Globus pallidus (tissue), 1 donor: ENCODE results near the gene PFKFB3.

Experiments used
- DNase-seq: peaks from one replicate; pipeline ENCODE4 v3.0.0-alpha.2; 2015; ENCODE audit warnings: low spot score

The PFKFB3 gene

DNA sequence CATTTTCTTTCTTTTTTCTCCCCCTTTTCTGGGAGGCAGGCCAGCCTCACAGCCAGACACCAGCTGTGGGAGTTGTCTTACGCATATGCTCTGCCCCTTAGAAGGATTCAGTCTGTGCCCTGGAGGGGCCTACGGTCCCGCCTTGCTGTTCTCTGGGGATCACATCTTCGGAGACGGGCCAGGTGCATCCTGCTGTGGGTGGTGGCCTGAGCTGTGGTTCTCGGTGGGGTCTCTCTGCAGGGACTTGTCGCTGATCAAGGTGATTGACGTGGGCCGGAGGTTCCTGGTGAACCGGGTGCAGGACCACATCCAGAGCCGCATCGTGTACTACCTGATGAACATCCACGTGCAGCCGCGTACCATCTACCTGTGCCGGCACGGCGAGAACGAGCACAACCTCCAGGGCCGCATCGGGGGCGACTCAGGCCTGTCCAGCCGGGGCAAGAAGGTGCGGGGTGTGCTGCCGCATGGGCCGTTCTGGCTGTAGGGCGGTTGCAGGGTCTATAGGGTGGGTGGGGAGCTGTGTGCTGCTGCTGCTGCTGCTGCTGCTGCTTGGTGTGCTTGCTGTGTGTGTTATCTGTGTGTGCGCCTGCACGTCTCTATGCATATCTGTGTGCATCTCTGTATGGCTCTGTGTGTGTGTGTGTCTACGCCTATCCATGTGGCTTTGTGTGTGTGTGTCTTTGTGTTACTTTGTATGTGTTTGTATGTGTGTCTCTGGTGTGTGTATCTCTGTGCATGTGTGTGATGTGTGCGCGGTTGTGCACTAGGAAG lies 17.9 kb downstream of the PFKFB3 start:
- DNase-seq = peak; percentile 34

DNA sequence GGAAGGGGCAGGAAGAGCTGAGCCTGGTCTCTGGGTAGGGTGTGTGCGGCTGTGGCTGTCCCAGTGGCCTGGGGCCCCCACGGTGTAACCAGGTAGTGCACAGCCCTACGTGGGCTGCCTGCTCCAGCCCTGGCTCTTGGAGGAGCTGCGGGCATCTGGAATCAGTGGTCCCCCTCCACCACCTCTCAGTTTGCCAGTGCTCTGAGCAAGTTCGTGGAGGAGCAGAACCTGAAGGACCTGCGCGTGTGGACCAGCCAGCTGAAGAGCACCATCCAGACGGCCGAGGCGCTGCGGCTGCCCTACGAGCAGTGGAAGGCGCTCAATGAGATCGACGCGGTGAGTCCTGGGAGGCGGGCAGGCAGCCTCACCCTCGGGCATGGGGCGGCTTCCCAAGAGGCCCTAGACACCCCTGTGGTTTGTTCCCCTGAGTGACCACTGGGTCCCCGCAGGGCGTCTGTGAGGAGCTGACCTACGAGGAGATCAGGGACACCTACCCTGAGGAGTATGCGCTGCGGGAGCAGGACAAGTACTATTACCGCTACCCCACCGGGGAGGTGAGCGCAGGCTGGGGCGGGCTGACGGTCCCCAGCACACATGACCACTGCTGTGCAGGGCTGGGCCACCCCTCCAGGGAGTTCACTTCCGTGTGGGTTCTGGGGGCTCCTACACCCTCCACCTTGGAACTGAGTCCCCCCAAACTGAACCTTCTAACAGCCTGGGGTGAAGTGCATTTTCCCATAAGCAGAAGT lies 18.6 kb downstream of the PFKFB3 start:
- no peak for DNase-seq

DNA sequence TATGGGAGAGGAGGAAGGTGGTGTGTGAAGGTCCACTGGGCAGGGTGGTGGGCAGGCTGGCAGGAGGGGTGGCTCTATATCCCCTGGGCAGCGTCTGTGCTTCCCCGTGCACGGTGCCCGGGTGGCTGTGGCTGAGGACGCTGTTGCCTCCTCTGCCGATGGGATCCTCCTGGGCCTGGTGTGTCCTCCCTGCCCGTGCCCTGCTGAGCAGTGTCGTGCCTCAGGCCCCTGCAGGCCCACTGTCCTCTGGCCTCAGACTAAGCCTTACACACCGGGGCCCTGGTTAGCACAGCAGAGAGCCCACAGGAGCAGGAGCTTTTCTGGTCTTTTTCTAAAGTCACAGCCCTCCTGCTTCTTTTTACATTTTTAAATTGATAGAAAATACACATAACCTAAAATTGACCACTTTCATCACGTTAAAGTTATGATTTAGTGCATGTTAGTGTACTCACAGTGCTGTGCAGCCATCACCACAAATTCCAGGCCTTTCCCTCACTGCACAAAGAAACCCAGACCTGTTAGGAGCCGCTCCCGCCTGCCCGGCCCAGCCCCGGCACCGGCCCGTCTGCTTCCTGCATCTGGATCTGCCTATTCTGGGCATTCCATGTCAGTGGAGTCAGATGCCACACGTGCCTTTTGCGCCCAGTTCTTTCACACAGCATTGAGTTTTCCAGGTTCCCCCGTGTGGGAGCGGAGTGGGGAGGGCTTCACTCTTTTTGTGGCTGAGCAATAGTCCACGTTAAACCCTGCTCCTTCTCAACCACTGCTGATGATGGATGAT lies 19.4 kb downstream of the PFKFB3 start:
- peak; percentile 40 for DNase-seq

DNA sequence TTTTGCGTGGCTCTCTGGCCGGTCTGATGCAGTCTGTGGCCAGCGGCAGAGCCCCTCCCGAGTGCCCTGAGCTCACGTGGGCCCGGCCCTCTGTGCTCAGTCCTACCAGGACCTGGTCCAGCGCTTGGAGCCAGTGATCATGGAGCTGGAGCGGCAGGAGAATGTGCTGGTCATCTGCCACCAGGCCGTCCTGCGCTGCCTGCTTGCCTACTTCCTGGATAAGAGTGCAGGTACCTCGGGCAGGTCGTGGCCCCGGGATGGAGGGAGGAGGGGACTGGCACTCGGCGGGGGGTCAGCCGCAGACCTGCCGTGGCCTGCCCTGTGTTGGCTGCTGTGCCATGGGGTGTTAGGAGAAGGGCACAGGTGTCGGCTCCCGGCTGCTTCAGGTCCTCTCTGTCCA lies 20.0 kb downstream of the PFKFB3 start:
- DNase-seq = no peak

DNA sequence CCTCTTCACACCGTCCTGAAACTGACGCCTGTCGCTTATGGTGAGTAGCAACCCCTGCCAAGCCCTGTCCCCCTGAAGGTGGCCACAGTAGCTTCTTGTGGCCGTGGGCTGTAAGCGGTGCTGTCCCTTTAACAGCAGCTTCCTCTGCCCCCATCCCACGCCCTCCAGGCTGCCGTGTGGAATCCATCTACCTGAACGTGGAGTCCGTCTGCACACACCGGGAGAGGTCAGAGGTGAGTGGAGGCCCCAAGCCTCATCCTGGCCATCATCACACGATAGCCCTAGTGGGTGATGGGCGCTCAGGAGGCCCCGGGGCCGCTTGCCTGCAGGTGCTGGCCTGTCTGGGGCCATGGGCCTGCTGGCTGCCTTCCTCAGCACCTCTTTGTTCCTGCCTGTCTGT lies 21.2 kb downstream of the PFKFB3 start:
- DNase-seq = peak; percentile 11

DNA sequence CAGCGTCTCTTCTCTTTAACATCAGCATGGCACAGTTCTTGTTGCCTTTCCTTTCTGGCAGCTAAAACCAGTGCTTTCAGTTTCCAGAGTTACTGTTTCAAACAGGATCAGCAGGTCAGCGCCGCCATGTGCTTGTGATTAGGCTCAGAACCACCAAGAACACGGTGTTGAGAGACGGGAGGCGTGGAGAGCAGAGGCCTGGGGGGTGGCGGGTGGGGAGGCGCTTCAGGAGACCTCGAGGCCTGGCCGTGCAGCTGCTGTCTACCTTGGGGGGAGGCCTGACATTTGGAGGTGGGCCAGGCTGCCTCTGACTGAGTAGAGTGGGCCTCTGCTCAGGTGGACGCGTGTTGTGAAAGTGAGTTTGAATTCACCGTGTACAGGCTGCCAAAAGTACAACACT lies 22.0 kb downstream of the PFKFB3 start:
- peak; percentile 25 for DNase-seq

DNA sequence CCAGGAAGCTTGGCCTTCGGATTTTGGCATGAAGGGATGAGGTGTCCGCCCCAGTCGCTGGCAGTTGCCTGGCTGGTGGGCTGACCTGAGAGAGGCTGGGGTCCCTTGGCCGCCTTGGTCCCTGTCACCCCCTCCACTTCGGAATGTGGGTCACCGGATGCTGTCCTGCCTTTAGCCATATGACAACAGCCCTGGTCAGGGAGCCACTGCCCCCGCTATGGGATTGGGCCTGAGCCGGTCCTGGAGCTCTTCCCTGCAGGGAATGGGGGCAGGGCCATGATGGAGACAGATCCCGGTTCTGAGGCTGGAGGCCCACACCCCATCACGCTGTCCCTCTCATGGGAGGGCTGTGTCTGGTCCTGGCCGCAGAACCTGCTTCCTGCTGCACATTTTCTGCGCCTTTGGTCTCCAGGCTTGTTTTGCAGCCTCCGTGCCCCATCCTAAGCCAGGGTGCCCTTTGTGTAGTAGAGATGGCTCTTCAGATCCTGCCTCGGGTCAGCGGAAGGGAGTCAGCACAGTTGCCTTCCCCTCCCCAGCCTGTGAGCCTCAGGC lies 22.6 kb downstream of the PFKFB3 start:
- peak; percentile 17 for DNase-seq

DNA sequence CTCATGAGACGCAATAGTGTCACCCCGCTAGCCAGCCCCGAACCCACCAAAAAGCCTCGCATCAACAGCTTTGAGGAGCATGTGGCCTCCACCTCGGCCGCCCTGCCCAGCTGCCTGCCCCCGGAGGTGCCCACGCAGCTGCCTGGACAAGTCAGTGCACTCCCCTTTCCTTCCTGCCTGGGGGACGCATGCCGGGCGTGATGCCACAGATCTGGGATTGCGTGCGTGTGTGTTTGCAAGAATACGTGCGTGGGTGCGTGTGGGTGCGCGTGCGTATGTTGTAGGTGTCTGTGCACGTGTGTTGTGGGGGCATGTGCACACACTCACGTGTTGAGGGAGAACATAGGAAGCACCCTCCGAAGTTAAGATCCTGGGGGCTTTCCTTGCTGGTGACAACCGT lies 23.5 kb downstream of the PFKFB3 start:
- no peak for DNase-seq

DNA sequence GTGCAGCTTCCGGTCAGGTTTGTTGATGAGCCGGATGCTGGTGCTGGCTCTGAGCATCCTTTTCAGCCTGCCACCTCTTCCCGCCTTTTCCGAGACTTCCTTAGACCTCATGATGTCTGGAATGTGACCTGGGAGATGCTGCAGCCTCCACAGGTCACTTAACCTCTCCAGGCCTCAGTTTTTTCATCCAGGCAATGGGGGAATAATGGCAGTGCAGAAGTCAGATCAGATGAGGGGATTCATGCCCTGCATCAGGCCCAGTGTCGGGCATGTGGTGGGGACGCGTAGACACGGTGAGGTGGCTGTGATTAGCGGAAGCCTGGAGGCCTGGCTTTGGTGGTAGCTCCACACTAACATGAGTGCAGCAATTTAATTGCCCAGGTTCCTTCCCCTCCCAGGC lies 24.6 kb downstream of the PFKFB3 start:
- peak; percentile 8 for DNase-seq

DNA sequence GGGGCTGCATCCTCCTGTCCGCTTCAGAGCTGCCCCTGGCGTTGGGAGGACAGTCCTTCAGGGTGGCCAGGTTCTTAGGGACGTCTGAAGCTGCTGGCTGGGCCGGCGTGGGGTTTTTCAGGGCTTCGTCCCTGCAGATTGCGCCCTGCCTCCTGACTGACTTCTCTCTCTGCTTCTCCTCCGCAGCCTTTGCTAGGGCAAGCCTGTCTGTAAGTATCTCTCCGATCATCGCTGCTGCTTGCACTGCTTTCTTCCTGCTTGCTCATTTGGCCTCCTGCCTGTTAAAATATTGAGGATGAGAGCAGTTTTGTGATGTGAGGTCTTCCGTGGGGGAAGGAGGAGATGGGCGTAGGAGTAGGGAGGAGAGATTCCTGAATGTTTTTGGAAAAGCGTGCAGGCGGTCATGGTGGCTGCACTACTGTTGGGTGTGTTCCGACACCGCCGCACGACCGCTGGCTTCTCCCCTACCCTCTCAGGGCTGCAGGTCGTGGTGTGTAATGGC lies 25.3 kb downstream of the PFKFB3 start:
- DNase-seq = no peak

DNA sequence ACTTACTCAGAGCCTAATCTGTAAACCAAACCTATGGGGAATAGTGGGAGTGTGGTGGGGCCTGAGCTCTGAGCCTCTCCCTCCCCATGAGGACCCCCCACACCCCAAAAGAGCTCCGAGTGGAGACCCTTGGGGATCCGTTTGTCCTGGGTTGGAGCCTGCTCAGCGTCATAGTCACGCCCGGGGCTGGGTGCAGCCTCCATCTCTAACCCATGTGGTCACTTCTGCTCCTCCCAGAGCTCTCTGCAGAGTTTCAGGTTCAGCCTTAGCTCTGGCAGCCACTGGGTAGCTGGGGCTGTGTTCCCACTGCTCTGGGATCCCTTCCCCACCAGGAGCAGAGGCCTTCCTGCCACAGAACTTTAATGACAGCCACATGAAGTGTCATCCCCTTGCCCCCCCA lies 25.9 kb downstream of the PFKFB3 start:
- peak; percentile 13 for DNase-seq

DNA sequence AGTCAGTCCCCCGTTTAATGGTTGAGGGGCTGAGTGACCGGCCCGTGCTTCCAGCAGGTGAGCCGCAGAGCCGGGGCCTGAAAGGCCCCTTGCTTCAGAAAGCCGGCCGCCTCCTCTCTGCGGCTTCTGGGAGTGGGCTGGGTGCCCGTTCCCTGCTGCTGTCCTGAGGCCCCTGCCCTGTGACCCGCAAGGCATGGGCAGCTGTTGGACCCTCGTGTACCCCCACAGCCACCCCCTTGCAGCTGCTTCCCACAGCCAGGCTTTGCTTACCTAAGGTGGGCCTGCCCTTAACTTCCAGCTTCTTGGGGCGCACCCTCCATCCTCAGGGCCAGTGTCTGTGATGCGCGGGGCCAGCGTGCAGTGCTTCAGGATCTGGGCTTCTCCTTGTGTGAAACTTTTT lies 26.6 kb downstream of the PFKFB3 start:
- DNase-seq = no peak

DNA sequence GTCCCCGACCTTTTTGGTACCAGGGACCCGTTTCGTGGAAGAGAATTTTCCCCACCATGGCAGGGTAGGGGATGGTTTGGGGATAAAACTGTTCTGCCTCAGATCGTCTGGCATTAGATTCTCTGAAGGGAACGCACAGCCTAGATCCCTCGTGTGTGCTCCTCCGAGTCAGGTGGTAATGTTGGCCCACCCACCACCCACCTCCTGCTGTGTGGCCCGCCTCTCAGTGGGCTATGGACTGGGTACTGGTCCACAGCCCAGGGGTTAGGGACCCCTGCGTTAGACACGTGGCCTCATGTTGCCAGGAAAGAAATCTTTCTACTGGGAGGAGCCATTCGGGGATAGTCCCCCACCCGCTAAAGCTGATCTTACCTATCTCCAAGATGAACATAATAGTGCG lies 27.0 kb downstream of the PFKFB3 start:
- DNase-seq = no peak

DNA sequence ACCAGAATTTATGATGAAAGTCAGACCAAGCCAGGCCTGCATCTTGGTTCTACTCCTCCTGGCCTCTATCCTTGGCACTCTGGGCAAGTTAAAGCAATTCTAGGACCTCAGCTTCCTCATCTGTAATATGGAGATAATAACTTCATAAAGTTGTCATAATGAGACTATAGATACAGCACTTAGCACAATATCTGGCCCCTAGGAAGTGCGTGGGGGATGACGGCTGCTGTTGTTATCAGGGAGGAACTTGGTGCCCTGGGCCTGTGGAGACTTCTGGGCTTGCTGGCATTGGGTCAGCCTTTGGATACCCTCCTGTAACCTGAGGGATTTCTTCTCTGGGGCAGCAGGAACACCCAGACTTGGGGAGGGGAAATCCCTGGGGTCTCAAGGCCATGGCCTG lies 27.6 kb downstream of the PFKFB3 start:
- no peak for DNase-seq

DNA sequence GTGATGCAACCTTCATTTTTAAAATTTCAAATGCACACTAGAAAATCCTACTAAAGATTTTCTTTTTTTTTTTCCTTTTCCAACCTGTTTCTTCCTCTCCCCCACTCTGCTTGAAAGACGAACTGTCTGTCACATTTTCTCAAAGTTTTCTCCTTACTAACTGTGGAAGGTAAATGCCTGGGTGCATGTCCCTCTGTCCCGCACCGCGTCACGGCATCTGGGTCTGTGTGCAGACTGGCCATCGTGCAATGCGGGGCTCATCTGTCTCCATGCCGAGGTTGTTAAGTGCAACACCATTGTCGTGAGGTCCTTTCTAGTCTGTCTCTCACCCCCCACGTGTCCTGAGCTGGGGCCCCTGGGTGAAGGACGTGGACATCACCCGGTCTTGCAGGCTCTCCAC lies 28.4 kb downstream of the PFKFB3 start:
- peak; percentile 9 for DNase-seq

DNA sequence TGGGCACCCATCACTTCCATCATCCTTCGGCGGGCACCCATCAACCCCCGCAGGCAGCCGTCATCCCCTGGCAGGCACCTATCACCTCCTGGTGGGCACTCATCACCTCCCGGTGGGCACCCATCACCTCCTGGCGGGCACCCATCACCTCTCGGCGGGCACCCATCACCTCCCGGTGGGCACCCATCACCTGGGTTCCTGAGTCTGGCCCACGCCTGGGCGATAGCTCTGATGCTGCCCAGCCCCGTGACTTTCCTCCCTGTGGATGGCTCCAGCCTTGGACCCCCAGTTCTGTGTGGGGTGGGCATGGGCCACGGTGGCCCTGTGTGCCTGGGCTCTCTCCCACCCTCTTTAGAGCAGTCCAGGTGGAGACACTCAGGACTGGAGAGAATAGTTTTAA lies 29.0 kb downstream of the PFKFB3 start:
- no peak for DNase-seq

DNA sequence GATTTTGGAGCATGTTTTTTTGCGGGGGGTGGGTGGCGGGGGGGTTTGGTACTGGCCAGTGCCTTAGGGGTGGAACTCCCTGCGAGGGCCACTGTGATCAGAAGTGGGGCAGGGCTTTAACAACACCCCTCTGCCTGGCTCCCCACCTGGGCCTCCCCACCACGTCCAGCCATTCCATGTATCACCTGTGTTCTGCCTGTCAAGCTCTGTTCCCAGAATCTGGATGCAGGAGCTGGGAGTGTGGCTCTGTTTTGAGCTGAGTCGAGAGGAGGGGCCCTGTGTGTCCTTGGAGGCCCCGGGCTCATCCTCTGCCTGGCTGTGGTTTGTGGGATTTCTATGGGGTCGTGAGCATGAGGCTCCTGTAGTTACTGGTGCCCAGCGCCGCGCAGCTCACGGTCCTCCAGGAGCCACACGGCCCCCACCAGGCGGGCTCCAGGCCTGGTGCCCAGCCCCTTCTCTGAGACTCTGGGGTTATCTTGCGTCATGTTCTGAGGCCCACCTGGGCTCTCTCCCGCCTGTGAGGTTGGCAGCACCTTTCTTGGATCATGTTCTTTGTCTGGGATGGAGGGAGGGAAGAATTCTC lies 29.6 kb downstream of the PFKFB3 start:
- DNase-seq = peak; percentile 14

DNA sequence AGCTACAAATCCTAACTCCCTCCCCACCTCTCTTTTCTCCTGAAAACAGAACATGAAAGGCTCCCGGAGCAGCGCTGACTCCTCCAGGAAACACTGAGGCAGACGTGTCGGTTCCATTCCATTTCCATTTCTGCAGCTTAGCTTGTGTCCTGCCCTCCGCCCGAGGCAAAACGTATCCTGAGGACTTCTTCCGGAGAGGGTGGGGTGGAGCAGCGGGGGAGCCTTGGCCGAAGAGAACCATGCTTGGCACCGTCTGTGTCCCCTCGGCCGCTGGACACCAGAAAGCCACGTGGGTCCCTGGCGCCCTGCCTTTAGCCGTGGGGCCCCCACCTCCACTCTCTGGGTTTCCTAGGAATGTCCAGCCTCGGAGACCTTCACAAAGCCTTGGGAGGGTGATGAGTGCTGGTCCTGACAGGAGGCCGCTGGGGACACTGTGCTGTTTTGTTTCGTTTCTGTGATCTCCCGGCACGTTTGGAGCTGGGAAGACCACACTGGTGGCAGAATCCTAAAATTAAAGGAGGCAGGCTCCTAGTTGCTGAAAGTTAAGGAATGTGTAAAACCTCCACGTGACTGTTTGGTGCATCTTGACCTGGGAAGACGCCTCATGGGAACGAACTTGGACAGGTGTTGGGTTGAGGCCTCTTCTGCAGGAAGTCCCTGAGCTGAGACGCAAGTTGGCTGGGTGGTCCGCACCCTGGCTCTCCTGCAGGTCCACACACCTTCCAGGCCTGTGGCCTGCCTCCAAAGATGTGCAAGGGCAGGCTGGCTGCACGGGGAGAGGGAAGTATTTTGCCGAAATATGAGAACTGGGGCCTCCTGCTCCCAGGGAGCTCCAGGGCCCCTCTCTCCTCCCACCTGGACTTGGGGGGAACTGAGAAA lies 30.4 kb downstream of the PFKFB3 start:
- peak; percentile 60 for DNase-seq

DNA sequence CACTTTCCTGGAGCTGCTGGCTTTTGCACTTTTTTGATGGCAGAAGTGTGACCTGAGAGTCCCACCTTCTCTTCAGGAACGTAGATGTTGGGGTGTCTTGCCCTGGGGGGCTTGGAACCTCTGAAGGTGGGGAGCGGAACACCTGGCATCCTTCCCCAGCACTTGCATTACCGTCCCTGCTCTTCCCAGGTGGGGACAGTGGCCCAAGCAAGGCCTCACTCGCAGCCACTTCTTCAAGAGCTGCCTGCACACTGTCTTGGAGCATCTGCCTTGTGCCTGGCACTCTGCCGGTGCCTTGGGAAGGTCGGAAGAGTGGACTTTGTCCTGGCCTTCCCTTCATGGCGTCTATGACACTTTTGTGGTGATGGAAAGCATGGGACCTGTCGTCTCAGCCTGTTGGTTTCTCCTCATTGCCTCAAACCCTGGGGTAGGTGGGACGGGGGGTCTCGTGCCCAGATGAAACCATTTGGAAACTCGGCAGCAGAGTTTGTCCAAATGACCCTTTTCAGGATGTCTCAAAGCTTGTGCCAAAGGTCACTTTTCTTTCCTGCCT lies 31.1 kb downstream of the PFKFB3 start:
- no peak for DNase-seq

DNA sequence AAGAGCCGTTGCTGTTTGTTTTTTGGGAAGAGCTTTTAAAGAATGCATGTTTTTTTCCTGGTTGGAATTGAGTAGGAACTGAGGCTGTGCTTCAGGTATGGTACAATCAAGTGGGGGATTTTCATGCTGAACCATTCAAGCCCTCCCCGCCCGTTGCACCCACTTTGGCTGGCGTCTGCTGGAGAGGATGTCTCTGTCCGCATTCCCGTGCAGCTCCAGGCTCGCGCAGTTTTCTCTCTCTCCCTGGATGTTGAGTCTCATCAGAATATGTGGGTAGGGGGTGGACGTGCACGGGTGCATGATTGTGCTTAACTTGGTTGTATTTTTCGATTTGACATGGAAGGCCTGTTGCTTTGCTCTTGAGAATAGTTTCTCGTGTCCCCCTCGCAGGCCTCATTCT lies 31.6 kb downstream of the PFKFB3 start:
- no peak for DNase-seq
